Hematopoietic multipotent progenitor cell treated with erythropoietin and hydrocortisone succinate and interleukin-3 and kit ligand, for 15 days (in vitro differentiated cells): ENCODE measurements around the gene C4orf46.
A peak's percentile ranks its signal among the peaks of the same experiment; 100 is the strongest.
"Not testable (repeated sequence)": the region's sequence is repeated elsewhere in the genome, so short reads cannot be mapped to it uniquely, and the experiment has no call there.

Experiments
- DNase-seq: peaks from one replicate; pipeline ENCODE4 v3.0.0-alpha.2; 2015; ENCODE audit warnings: low spot score

C4orf46 gene

DNA sequence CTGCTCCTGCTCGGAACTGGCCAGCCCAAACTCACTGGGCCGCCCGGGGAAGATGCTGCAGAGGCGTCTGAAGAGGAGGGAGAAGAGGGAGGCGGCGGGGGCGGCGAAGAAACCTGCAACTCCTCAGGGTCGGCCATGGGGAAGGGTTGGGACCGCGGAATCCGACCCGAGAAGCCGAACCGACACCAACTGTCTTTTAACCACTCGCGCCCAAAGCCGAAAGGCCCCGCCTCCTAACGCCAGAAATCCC, at the start of gene C4orf46:
Gene C4orf46, minus strand, starts transcription at position 223 of the 250 bp plus-strand sequence. Its CDS starts 86 bp downstream, at position 137.
- no peak for DNase-seq

DNA sequence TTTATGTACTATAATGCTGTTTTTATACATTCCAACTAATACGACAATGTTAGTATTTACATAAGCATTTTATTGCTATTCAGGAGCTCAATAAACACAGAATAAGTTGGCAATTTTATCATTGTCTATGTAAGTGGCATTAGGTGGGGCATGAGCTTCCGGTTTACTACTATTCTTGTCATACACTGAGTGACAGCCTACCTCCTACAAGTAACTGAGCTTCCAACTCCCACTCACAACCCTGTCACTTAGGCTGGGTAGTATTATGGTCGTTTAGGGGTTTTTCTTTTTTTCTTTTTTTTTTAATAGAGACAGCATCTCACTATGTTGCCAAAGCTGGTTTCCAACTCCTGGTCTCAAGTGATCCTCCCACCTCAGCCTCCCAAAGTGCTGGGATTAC, 44.1 kb upstream of the C4orf46 start:
- DNase-seq: no peak

GRCh38 chr4:158714937-158715336, 43.2 kb upstream of the C4orf46 start:
- DNase-seq: no peak

DNA sequence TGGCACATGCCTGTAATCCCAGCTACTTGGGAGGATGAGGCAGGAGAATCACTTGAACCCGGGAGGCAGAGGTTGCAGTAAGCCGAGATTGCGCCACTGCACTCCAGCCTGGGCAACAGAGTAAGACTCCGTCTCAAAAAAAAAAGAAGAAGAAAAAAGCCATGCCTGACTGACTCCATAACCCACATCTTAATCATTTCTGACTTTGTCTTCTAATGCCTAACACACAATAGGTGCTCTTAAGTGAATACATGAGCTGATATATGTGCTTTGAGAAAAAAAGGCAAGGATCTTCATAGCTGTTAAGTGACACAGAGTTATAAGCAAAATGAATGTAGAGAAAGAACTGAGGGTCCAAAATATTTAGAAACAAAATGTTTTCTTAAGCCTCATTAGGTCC, 40.9 kb upstream of the C4orf46 start:
- not testable (repeated sequence) for DNase-seq

DNA sequence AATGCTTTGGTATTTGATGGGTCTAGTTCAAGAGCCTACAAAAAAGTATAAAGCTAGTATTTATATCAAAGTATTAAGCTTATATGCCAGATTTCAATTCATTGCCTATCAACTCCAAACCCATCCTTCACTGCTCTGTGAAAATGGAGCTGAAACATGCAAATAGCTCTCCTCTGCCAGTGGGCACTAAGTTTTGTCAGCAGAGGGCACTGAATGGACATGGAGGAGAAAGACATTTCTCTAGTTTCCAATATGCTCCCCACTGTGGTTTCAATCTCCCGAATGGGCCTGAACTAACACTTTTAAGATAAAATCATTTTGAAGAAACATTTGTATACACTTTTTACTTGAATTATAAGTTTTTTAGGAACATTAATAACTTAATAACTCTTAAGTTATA, 39.1 kb upstream of the C4orf46 start:
- DNase-seq: peak; percentile 30

GRCh38 chr4:158704274-158704673, 32.6 kb upstream of the C4orf46 start:
- DNase-seq: no peak

GRCh38 chr4:158688813-158689212, 17.1 kb upstream of the C4orf46 start:
- no peak for DNase-seq

GRCh38 chr4:158682066-158682465, 10.4 kb upstream of the C4orf46 start:
- no peak for DNase-seq

DNA sequence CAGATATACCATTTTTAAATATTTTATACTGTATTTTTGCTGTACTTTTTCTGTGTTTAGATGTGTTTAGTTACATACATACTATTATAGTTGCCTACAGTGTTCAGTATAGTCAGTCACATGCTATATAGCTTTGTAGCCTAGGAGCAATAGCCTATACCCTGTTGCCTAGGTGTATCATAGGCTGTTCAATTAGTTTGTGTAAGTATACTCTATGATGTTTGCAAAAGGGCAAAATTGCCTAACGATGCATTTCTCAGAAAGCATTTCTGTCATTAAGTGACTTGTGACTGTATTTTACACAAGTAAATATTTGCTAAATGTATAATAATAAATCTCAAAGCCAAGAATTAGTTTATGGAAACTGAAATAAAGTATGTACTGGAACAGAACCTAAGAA, 9.9 kb upstream of the C4orf46 start:
- DNase-seq: no peak

GRCh38 chr4:158678767-158679166, 7.1 kb upstream of the C4orf46 start:
- DNase-seq: no peak

GRCh38 chr4:158676076-158676475, 4.4 kb upstream of the C4orf46 start:
- no peak for DNase-seq

DNA sequence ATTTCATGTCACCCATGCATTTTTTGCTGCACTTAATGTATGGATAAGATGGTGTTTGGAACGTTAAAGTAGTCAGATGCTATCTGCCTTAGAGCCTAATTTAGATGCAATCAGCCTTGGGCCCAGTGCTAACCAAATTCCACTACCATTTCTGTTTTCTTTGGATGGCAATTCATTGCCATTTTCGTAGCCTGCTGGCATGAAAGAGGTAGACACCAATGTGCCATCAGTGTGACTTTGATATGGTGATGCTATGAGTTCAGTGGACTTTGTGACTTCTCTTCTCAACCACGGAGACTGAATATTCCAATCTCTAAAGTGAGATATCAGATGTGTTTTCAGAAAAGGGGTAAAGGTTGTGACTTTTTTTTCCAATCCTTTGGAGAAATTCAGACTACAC, 1.9 kb upstream of the C4orf46 start:
- no peak for DNase-seq

- DNase-seq: peak; percentile 99
These were observed 474 bp upstream of the C4orf46 start, which contains the start of gene ETFDH for GRCh38 chr4:158671915-158672806. ETFDH (plus strand) TSS chr4:158672296; CDS start chr4:158672457, 161 bp downstream.

GRCh38 chr4:158670975-158671664, 567 bp downstream of the C4orf46 start:
- peak; percentile 32 for DNase-seq

GRCh38 chr4:158669310-158669709, 2.4 kb downstream of the C4orf46 start:
- no peak for DNase-seq

GRCh38 chr4:158667651-158668198, 4.0 kb downstream of the C4orf46 start:
- DNase-seq: peak; percentile 45

DNA sequence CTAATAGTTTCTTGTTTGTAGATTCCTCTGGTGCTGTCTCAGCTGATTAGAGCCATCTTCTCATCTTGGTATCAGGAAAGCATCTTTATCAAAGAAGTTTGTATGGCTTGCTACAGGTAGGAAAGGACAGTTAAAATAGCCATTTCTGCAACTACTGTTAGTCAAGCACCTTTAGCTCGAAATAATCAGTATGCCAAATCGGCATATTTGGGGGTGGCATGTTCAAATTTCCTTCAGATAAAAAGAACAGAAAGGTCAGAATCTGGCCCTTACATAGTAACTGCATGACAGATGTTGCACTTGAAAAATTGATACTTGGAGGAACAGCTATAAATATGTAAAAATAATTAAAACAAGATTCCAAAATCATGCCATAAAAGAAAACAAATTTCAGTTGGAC, 4.8 kb downstream of the C4orf46 start:
- no peak for DNase-seq

DNA sequence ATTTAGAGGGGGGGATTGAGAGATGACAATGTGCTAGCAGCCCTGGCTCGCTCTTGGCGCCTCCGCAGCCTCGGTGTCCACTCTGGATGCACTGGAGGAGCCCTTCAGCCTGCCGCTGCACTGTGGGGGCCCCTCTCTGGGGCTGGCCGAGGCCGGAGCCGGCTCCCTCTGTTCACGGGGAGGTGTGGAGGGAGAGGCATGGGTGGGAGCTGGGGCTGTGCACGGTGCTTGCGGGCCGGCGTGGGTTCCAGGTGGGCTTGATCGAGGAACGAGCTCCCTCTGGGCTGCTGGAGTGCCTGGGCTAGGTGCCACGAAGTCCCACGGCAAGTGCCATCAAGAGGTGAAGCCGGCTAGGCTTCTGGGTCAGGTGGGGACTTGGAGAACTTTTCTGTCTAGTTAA, 6.9 kb downstream of the C4orf46 start:
- no peak for DNase-seq

DNA sequence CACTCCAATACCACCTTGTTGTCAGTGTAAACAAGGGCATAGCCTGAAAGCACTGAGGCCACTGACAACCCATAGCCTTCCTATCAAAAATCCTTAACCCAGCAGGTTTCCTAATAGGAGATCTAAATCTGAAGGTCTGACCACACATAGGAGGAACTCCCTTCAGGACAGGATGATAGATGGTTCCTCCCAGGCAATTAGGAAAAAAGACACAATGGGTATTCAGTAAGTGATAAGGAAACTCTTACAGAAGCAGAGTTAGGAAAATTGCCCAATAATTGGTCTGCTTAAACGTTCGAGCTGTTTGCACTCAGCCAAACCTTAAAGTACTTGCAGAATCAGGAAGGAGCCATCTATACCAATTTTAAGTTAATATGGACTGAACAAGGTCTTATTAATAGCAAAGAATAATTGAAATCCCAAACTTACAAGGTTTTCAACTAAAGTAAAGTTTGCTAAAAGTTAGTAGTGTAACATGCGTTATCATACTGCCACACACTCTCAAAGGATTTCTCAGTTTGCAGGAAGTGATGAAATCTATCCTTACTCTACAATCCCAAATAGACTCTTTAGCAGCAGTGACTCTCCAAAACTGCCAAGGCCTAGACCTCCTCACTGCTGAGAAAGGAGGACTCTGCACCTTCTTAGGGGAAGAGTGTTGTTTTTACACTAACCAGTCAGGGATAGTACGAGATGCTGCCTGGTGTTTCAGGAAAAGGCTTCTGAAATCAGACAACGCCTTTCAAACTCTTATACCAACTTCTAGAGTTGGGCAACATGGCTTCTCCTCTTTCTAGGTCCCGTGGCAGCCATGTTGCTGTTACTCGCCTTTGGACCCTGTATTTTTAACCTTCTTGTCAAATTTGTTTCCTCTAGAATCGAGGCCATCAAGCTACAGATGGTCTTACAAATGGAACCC, 7.7 kb downstream of the C4orf46 start:
- not testable (repeated sequence) for DNase-seq

- DNase-seq: not testable (repeated sequence)
These were observed 8.4 kb downstream of the C4orf46 start for GRCh38 chr4:158663255-158663654.

- DNase-seq: no peak
These were observed 14.4 kb downstream of the C4orf46 start for GRCh38 chr4:158657291-158657690.

- no peak for DNase-seq
These were observed 15.2 kb downstream of the C4orf46 start for GRCh38 chr4:158656439-158656838.
